Hypothalamus (tissue), 51 donors: Measurements from ENCODE around the gene ANK3.
A peak's percentile ranks its signal among the peaks of the same experiment; 100 is the strongest.

ENCODE experiments used
- DNase-seq, 51 donors: peaks; one replicate each; lab custom pipeline; 2025; lab: John Stamatoyannopoulos, UW

ANK3 gene

GRCh38 chr10:60239228-60239627 lies 150.4 kb downstream of the ANK3 start:
- no peak for DNase-seq

GRCh38 chr10:60238759-60239100 lies 150.9 kb downstream of the ANK3 start:
- no peak for DNase-seq

DNA sequence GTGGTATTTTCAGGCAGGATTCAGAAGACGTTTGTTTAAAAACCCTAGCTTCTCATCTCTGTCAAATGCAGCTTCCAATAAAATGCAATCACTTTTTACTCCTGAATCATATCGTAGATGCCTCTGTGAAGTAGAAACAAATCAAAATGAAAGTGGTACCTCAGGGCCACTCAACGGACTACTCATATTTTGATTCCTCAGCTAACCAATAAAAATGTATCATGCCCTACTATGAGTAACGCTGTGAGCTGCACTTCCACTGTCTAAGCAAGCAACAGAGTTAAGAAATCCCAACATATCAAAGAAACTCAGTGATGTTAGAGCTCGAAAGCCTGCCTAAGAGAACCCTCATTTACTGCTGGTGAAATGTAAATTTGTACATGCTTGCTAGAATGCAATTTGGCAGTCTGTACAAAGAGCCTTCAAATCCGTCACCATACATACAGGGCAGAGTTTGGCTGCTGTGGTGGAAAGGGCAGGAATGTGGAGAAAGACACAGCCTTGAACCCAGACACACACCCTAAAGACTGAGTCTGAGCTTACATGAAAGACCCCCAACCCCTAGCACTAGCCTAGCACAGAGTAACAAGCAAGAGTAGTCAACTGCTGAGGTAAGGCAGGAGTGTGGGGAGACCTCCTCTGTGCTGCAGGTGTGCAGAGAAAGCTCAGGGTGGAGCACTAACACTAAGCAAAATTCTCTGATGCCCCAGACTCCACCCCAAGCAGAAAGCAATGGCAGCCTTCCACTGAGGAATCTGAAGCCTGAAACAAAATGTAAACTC lies 151.5 kb downstream of the ANK3 start:
- peak in 3 of 51 donors; percentile 3 to 33 (median 3) for DNase-seq

DNA sequence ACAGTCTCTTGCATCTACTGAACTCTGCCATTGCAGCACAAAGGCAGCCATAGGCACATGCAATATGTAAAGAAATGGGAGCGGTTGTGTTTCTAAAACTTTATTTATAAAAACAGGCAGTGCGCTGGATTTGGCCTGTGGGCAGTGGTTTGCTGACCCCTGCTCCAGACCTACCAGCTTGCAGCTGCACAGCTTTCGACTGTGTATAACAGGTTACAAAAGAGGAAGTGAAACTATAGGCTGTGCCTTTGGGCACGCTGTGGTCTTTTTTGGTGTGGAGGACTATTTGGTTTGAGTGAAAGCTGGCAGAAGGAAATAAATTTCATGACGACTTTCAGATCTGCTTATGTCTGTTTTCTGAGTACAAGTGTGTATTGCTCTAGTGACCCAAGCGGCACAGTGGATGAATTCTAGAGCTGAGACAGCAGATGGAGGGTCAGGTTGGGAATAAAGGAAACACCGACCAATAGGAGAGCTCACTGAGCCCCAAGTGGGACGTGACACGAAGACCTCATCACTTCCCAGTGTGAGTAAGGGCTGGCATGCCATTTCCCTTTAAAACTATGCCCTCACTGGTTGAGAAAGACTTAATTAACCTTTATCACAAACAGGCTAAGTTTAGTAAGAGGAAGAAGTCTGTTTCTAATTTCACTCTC lies 152.7 kb downstream of the ANK3 start:
- peak in 25 of 51 donors; percentile 5 to 57 (median 28) for DNase-seq

- DNase-seq, result peak in 6 of 51 donors; percentile 1 to 39 (median 22)
Observed at GRCh38 chr10:60235001-60235400, 154.7 kb downstream of the ANK3 start.

DNA sequence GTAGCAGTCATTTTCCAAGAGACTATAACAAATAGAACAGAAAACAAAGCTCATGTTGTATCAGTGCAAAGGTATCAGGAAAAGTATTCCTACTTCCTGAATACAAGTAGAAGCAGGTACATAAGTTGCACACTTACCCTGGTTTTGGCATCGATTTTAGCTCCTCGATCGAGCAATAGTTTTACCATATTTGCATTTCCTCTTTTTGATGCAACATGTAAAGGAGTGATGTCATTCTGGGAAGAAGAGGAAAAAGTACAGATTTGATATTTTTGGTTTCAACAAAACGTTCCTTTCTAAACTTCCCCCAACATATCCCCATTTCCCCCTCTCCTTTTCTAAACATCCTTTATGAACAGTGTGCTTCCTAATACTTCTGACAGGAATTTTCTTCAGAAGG lies 155.1 kb downstream of the ANK3 start:
- no peak for DNase-seq

- DNase-seq, result no peak
Observed at GRCh38 chr10:60230892-60231291, 158.8 kb downstream of the ANK3 start.

- DNase-seq, result no peak
Observed at GRCh38 chr10:60224066-60224705, 165.5 kb downstream of the ANK3 start.

- DNase-seq, result no peak
Observed at GRCh38 chr10:60222047-60222446, 167.6 kb downstream of the ANK3 start.

- no peak for DNase-seq
Observed at GRCh38 chr10:60212195-60212594, 177.5 kb downstream of the ANK3 start.

GRCh38 chr10:60209874-60210570 lies 179.7 kb downstream of the ANK3 start:
- no peak for DNase-seq

- peak in 1 of 51 donors; percentile 45 for DNase-seq
Observed at GRCh38 chr10:60208676-60209269, 180.9 kb downstream of the ANK3 start.

DNA sequence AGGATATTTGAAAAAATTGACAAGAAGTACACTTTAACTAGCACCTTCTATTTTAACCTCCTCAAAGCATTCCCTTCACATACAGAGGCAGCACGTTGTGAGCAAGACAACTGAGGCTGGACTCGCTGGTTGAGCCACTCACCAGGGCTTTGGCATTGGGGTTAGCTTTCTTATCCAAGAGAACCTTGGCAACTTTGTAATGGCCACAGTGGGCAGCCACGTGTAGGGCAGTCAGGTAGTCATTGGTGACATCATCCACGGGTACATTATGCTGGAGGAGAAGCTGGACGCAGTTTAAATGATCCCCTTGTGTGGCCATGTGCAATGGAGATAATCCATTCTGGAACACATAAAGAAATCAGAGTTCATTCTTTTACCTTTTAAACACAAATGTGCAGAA lies 181.8 kb downstream of the ANK3 start:
- no peak for DNase-seq

- no peak for DNase-seq
Observed at GRCh38 chr10:60206735-60207134, 182.9 kb downstream of the ANK3 start.

- no peak for DNase-seq
Observed at GRCh38 chr10:60205741-60206140, 183.9 kb downstream of the ANK3 start.

DNA sequence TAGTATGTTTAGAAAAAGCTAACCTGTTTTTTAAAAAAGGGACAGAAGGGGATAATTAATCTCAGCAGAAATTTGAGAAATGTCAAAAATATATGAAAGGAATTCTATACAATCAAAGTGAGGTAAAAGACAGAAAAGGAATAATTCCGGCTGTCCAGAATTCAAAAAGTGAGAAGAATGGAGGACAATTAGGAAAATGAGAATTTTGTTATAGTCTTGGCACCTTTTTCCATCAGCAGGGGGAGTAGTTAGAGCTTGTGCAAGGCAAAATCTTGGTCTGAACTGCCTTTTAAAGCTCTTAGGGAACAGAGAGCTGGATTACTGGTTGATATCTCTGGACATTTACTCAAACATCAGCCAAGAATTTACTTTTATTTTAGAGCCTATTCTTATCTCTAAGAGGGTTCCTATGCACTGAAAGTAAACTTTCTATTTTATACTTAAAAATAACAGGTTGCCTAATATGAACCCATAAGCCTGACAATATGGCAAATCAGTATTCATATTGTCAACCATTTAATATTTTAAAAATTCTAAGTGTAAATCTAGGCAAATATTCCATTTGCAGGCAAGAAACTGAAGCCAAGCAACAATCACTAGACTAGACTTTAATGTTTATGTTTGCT lies 185.6 kb downstream of the ANK3 start:
- DNase-seq, result peak in 2 of 51 donors; percentile 4 to 35

- DNase-seq, result no peak
Observed at GRCh38 chr10:60200682-60201053, 189.0 kb downstream of the ANK3 start.

DNA sequence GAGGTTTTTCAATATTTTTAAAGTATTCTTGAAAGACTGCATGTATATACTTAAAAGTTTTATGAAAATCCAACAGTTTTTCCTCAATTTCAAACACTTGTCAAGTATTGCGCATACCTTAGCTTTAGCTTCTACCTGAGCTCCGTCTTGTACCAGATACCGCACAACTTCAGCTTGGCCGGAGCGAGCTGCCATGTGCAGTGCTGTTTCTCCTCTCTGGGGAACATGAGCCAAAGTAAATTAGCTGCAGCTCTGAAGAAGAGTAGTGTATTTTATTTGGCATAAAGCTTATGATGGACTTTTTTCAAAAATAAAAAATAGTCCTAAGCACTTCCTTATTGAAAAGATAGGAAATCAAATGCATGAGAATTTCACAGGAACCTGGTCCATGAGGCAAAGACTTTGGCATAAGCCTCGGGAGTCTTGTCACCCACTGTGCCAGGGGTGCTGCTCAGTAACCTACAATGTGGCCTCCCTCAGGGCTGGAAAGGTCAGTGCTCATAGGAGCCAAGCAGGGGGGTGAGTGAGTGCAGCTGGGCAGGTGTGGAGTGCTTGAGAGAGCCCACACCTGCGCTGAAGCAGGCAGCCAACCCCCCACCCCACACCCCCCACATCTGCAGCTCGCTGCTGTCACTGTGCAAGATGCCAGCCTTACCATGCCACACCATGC lies 189.5 kb downstream of the ANK3 start:
- DNase-seq, result no peak

DNA sequence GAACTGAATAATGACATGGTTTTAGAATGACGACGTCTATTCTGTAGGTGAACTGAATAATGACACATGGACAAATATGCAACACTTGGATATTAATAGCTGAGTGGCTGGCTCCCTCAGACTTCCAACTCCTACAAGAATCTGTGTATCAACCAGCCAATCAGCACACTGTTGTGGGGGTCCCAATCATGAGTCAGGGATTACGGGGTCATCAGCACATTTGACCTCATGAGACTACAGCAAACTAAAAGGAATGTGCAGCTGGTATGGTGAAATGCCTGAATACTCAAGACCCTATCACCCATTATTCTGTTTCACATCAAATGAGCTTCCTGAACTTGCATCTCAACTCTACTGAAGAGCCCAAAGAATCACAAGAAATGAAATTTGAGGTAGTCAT lies 192.5 kb downstream of the ANK3 start:
- no peak for DNase-seq

- no peak for DNase-seq
Observed at GRCh38 chr10:60194421-60194820, 195.3 kb downstream of the ANK3 start.
